CD4-positive, alpha-beta memory T cell (primary cell): ENCODE data around the gene RALA. TPM values are rescaled to one million over a fixed set of nuclear protein-coding genes. Genes with fewer than 3 reads are reported as not detected.
A peak's percentile ranks its signal among the peaks of the same experiment; 100 is the strongest.

Source experiments
- CTCF ChIA-PET: fragments of 350-600 bp; sonication (Branson Sonifier 250); formaldehyde crosslinking; loops from one replicate; lab custom pipeline; 2021; ENCODE audit warnings: inconsistent platforms; ENCODE audit not compliant: partially characterized antibody; lab: Charles Lee
- POLR2A ChIA-PET: fragments of 350-600 bp; sonication (Branson Sonifier 250); formaldehyde crosslinking; loops from one replicate; lab custom pipeline; 2021; ENCODE audit not compliant: partially characterized antibody; lab: Charles Lee
- DNase-seq, 5 donors: peaks; one replicate each; pipeline versions ENCODE4 v3.0.0 to v3.0.0-alpha.2; 2020 to 2022; ENCODE audit warnings: mixed read lengths in 1 of 5
- H3K27ac ChIP-seq: one replicate; pipeline ENCODE4 v1.7.0; 2013; ENCODE audit warnings: low read depth, low read length
- H3K27me3 ChIP-seq: 2 replicates; pipeline ENCODE4 v1.7.0; 2013; ENCODE audit warnings: mild to moderate bottlenecking, low read length, moderate library complexity; ENCODE audit not compliant: insufficient read depth
- H3K36me3 ChIP-seq: 2 replicates; pipeline ENCODE4 v1.7.0; 2013; ENCODE audit warnings: mild to moderate bottlenecking, low read length, moderate library complexity; ENCODE audit not compliant: insufficient read depth
- H3K4me1 ChIP-seq: 2 replicates; pipeline ENCODE4 v1.7.0; 2013; ENCODE audit warnings: mild to moderate bottlenecking, low read length, moderate library complexity; ENCODE audit not compliant: insufficient read depth
- H3K4me3 ChIP-seq, 2 donors: one replicate each; pipeline ENCODE4 v1.7.0; 2013; ENCODE audit warnings: low read length in 2 of 2, mild to moderate bottlenecking in 1 of 2
- H3K9me3 ChIP-seq, 2 donors: one replicate each; pipeline ENCODE4 v1.7.0; 2013; ENCODE audit warnings: low read length in 2 of 2, control low read depth in 1 of 2; ENCODE audit not compliant: control insufficient read depth in 1 of 2
- H3K27ac Mint-ChIP-seq, 7 donors: one replicate each; pipeline ENCODE4 v1.8.0; 2020 to 2021; ENCODE audit warnings: mixed read lengths in 7 of 7, mild to moderate bottlenecking in 6 of 7, inconsistent platforms in 3 of 7, moderate library complexity in 3 of 7
- H3K27me3 Mint-ChIP-seq, 2 donors: one replicate each; pipeline ENCODE4 v1.8.0; 2020 to 2021; ENCODE audit warnings: mixed read lengths in 2 of 2
- H3K36me3 Mint-ChIP-seq, 2 donors: one replicate each; pipeline ENCODE4 v1.8.0; 2020 to 2021; ENCODE audit warnings: mixed read lengths in 2 of 2, inconsistent platforms in 1 of 2, mild to moderate bottlenecking in 1 of 2
- H3K4me1 Mint-ChIP-seq, 4 donors: one replicate each; pipeline ENCODE4 v1.8.0; 2020 to 2021; ENCODE audit warnings: mixed read lengths in 4 of 4, mild to moderate bottlenecking in 1 of 4
- H3K4me3 Mint-ChIP-seq, 8 donors: one replicate each; pipeline ENCODE4 v1.8.0; 2020 to 2021; ENCODE audit warnings: mixed read lengths in 8 of 8, mild to moderate bottlenecking in 7 of 8, moderate library complexity in 6 of 8, inconsistent platforms in 3 of 8
- H3K9me3 Mint-ChIP-seq, 8 donors: one replicate each; pipeline ENCODE4 v1.8.0; 2020 to 2021; ENCODE audit warnings: mixed read lengths in 8 of 8, mild to moderate bottlenecking in 5 of 8, inconsistent platforms in 3 of 8, moderate library complexity in 1 of 8
- intact Hi-C: fragments of 100-400 bp; cut with micrococcal nuclease; formaldehyde crosslinking; loops from one replicate; pipeline ENCODE4 v1.15.1; 2023
- polyA plus RNA-seq, 2 donors: library from polyadenylated mRNA; unstranded; fragments of 300-500 nt; fragmentation: Illumina TruSeq; gene quantifications; one replicate each; pipeline ENCODE4 v1.2.3, GENCODE V29; 2021
- total RNA-seq, 2 experiments: library from RNA; stranded (reverse); gene quantifications; one replicate each; pipeline ENCODE4 v1.2.3, GENCODE V29; 2021

Gene RALA
- total and polyA plus RNA-seq, 4 experiments from 2014 or later = 31.6 to 50.5 (median 47.0) TPM

- H3K36me3 Mint-ChIP-seq = peaks cover 36 to 39% of the 10 kb centered on the region in 2 donors
- intact Hi-C loops = loop anchor here (1.0 to 5.0 kb wide), 3 partner anchors 11 to 54 kb away; partner anchors contain the start of gene RALA
- DNase-seq = no peak
- POLR2A ChIA-PET = interaction anchor here (1.0 to 1.4 kb wide), 6 partner anchors 11 to 99 kb away, joined by 3 to 26 read pairs (median 3); partner anchors contain the start of gene RALA
- Histone ChIP-seq H3K27ac (peak overlapping the region; percentile 52), H3K4me3 (peak overlapping the region in 1 of 2 donors; percentile 8), H3K27me3 (no peaks in the 10 kb centered on the region), H3K9me3 (no peaks in the 10 kb centered on the region), H3K4me1 (peaks cover 56% of the 10 kb centered on the region), H3K36me3 (peaks cover 5% of the 10 kb centered on the region)
- H3K9me3 Mint-ChIP-seq = no peaks in the 10 kb centered on the region
- peak overlapping the region; percentile 56 to 85 (median 76) for H3K4me3 Mint-ChIP-seq
- H3K27me3 Mint-ChIP-seq = no peaks in the 10 kb centered on the region
- peak overlapping the region; percentile 90 to 99 (median 96) for H3K27ac Mint-ChIP-seq
- CTCF ChIA-PET = interaction anchor here (1.2 to 1.6 kb wide), 2 partner anchors 54 to 112 kb away, joined by 4 to 6 read pairs; no protein-coding TSS in a partner anchor
- H3K4me1 Mint-ChIP-seq = peaks cover 56 to 78% (median 67%) of the 10 kb centered on the region in 4 donors
These were observed 11.1 kb downstream of the RALA start for GRCh38 chr7:39634478-39634805.

GRCh38 chr7:39637400-39637799 lies 14.0 kb downstream of the RALA start:
- Mint-ChIP-seq H3K4me1 (peaks cover 66 to 94% (median 77%) of the 10 kb centered on the region in 4 donors), H3K27me3 (no peaks in the 10 kb centered on the region), H3K4me3 (no peak overlapping the region), H3K9me3 (no peaks in the 10 kb centered on the region), H3K27ac (no peak overlapping the region), H3K36me3 (peaks cover 21 to 23% of the 10 kb centered on the region in 2 donors)
- CTCF ChIA-PET = interaction anchor here (1.3 kb wide), 2 partner anchors 14 to 64 kb away, joined by 3 read pairs; partner anchors contain the start of gene RALA
- Histone ChIP-seq H3K9me3 (no peaks in the 10 kb centered on the region), H3K27ac (no peak overlapping the region), H3K27me3 (no peaks in the 10 kb centered on the region), H3K4me1 (peaks cover 62% of the 10 kb centered on the region), H3K36me3 (no peaks in the 10 kb centered on the region), H3K4me3 (no peak overlapping the region)
- DNase-seq = no peak
- POLR2A ChIA-PET = interaction anchor here (1.3 kb wide), 1 partner anchor 13 kb away, joined by 4 read pairs; the partner anchor contains the start of gene RALA
- intact Hi-C loops = no loop called here

GRCh38 chr7:39637963-39638485 lies 14.7 kb downstream of the RALA start:
- H3K9me3 Mint-ChIP-seq = no peaks in the 10 kb centered on the region
- ChIA-PET POLR2A (interaction anchor here (1.3 kb wide), 1 partner anchor 14 kb away, joined by 4 read pairs; the partner anchor contains the start of gene RALA), CTCF (interaction anchor here (1.3 kb wide), 2 partner anchors 15 to 64 kb away, joined by 3 read pairs; partner anchors contain the start of gene RALA)
- intact Hi-C loops = no loop called here
- H3K4me3 ChIP-seq = no peak overlapping the region
- H3K36me3 ChIP-seq = no peaks in the 10 kb centered on the region
- no peaks in the 10 kb centered on the region for H3K27me3 Mint-ChIP-seq
- no peaks in the 10 kb centered on the region for H3K9me3 ChIP-seq
- peaks cover 67 to 96% (median 78%) of the 10 kb centered on the region in 4 donors for H3K4me1 Mint-ChIP-seq
- peak overlapping the region in 1 of 7 donors; percentile 30 for H3K27ac Mint-ChIP-seq
- no peak for DNase-seq
- peaks cover 55% of the 10 kb centered on the region for H3K4me1 ChIP-seq
- H3K27ac ChIP-seq = no peak overlapping the region
- no peaks in the 10 kb centered on the region for H3K27me3 ChIP-seq
- peaks cover 20 to 23% of the 10 kb centered on the region in 2 donors for H3K36me3 Mint-ChIP-seq
- H3K4me3 Mint-ChIP-seq = no peak overlapping the region

- intact Hi-C loops = no loop called here
- Histone ChIP-seq H3K9me3 (no peaks in the 10 kb centered on the region), H3K36me3 (no peaks in the 10 kb centered on the region), H3K4me1 (peaks cover 11% of the 10 kb centered on the region), H3K4me3 (no peak overlapping the region), H3K27ac (no peak overlapping the region), H3K27me3 (no peaks in the 10 kb centered on the region)
- Mint-ChIP-seq H3K4me1 (peaks cover 37 to 74% (median 54%) of the 10 kb centered on the region in 4 donors), H3K4me3 (peak overlapping the region in 1 of 8 donors; percentile 25), H3K27ac (peak overlapping the region in 1 of 7 donors; percentile 7), H3K27me3 (no peaks in the 10 kb centered on the region), H3K36me3 (peaks cover 5 to 8% of the 10 kb centered on the region in 2 donors), H3K9me3 (no peaks in the 10 kb centered on the region)
- CTCF ChIA-PET = no interaction called here
- DNase-seq = no peak
- POLR2A ChIA-PET = no interaction called here
These were observed 19.5 kb downstream of the RALA start for GRCh38 chr7:39642896-39643295.

GRCh38 chr7:39644170-39644569 lies 20.8 kb downstream of the RALA start:
- Histone ChIP-seq H3K27me3 (no peaks in the 10 kb centered on the region), H3K36me3 (no peaks in the 10 kb centered on the region), H3K4me3 (no peak overlapping the region), H3K9me3 (no peaks in the 10 kb centered on the region), H3K4me1 (peaks cover 11% of the 10 kb centered on the region), H3K27ac (no peak overlapping the region)
- intact Hi-C loops = no loop called here
- Mint-ChIP-seq H3K4me3 (no peak overlapping the region), H3K4me1 (peaks cover 39 to 70% (median 51%) of the 10 kb centered on the region in 4 donors), H3K27ac (no peak overlapping the region), H3K36me3 (peaks cover 14 to 15% of the 10 kb centered on the region in 2 donors), H3K27me3 (no peaks in the 10 kb centered on the region), H3K9me3 (no peaks in the 10 kb centered on the region)
- no peak for DNase-seq
- CTCF ChIA-PET = interaction anchor here (1.0 kb wide), 1 partner anchor 64 kb away, joined by 3 read pairs; no protein-coding TSS in a partner anchor
- POLR2A ChIA-PET = no interaction called here

GRCh38 chr7:39645482-39646407 lies 22.4 kb downstream of the RALA start:
- Histone ChIP-seq H3K9me3 (no peaks in the 10 kb centered on the region), H3K27me3 (no peaks in the 10 kb centered on the region), H3K4me3 (no peak overlapping the region), H3K27ac (no peak overlapping the region), H3K4me1 (no peaks in the 10 kb centered on the region), H3K36me3 (no peaks in the 10 kb centered on the region)
- CTCF ChIA-PET = interaction anchor here (1.1 kb wide), 1 partner anchor 98 kb away, joined by 3 read pairs; no protein-coding TSS in a partner anchor
- Mint-ChIP-seq H3K4me3 (no peak overlapping the region), H3K4me1 (peaks cover 32 to 70% (median 47%) of the 10 kb centered on the region in 4 donors), H3K36me3 (peaks cover 14 to 20% of the 10 kb centered on the region in 2 donors), H3K27me3 (no peaks in the 10 kb centered on the region), H3K27ac (peak overlapping the region in 2 of 7 donors; percentile 43 to 48), H3K9me3 (no peaks in the 10 kb centered on the region)
- DNase-seq = no peak
- POLR2A ChIA-PET = no interaction called here
- intact Hi-C loops = no loop called here
